Posterior vena cava (tissue), 2 donors: ENCODE measurements around the gene PMEPA1. TPM values are rescaled to one million over a fixed set of nuclear protein-coding genes. Genes with fewer than 3 reads are reported as not detected.

Experiments
- DNase-seq: peaks from one replicate; pipeline ENCODE4 v3.0.0-alpha.2; 2020; ENCODE audit warnings: low spot score
- intact Hi-C, 2 donors: fragments of 100-400 bp; cut with DNase I; formaldehyde crosslinking; loops; one replicate each; pipeline versions ENCODE4 v1.14.1 to v1.14.2; 2022 to 2023
- total RNA-seq, 2 donors: library from RNA; stranded (reverse); fragmentation: NEBNext Ultra II Directional; extraction: Animal tissue kit (Norgen Biotek cat#: 25700); gene quantifications; one replicate each; pipeline ENCODE4 v1.2.1, GENCODE V29; 2021
- donor health status: DM: yes; HTN: yes; CAD: no.
- donor health status: DM: yes; HTN: yes; CAD: no.

PMEPA1 gene
- total RNA-seq, 2 donors from 2014 or later, result 45.6 to 55.6 TPM

GRCh38 chr20:57621421-57622200, 88.2 kb downstream of the PMEPA1 start:
- intact Hi-C loops, result no loop called here
- DNase-seq, result peak; percentile 62

DNA sequence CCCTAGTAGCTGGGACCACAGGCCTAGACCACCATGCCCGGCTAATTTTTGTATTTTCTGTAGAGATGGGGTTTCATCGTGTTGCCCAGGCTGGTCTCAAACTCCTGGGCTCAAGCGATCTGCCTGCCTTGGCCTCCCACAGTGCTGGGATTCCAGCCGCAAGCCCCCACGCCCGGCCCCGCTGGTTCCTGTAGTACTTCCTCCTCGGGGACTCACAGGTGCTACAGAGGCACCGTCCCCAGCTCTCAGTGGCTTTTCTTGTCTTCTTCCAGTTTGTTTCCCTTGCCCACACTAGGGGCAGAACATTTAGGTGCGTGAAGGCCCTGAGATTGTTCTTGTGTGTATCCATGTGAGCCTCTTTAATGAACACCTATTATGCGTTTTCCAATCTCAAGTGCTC, 88.8 kb downstream of the PMEPA1 start:
- intact Hi-C loops, result no loop called here
- peak; percentile 76 for DNase-seq

GRCh38 chr20:57620274-57620990, 89.4 kb downstream of the PMEPA1 start, which contains the start of gene ZBP1:
TSS of gene ZBP1 (minus strand) at chr20:57620426. CDS start at chr20:57620295, 131 bp downstream.
- intact Hi-C loops, result no loop called here
- DNase-seq, result peak; percentile 78

DNA sequence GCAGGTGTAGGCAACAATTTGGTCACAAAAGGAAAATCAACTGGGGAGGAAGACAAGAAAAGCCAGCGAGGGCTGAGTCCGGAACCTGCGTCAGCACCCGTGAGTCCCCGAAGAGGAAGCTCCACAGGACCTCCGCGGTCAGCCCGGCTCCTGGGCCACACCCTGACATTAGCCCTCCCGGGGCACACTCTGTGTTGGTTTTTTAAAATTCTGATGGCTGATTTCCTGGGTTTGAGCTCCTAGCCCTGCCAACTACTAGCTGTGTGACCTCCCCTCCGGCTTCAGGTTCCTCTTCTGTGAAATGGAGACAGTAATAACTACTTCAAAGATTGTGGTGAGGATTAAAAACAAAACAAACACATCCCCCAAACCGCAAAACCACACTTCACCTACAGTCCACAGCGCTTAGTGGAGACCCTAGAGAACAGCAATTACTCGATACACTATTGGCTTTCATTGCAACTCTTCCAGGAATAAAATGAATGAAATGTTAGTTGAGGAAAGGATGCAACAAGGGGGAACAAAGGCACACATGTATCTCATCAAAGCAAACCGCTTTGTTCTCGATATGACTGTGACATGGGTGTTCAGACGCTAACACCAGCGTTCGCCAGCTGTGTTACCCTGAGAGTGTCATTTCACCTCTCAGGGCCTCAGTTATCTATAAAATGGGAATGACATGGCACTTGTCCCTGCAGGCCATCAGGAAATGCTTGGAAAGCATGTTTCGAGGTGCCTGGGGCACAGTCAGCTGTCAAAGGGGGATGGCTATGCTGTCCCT, 90.6 kb downstream of the PMEPA1 start:
- intact Hi-C loops, result no loop called here

DNA sequence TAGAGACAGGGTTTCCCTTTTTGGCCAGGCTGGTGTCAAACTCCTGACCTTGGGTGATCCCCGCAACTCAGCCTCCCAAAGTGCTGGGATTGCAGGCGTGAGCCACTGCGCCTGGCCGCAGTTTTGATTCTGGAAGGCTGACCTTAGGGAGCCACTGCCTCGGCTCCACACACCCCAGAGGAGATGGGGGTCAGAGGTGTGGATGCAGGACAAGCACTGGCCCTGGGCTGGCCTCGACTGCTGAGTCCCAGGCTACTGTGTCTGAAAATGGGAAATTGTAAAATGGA, 91.1 kb downstream of the PMEPA1 start:
- intact Hi-C loops, result no loop called here
- DNase-seq, result no peak

More for the DNA sequence above, 90.6 kb downstream of the PMEPA1 start:
- DNase-seq, result peak; percentile 86

DNA sequence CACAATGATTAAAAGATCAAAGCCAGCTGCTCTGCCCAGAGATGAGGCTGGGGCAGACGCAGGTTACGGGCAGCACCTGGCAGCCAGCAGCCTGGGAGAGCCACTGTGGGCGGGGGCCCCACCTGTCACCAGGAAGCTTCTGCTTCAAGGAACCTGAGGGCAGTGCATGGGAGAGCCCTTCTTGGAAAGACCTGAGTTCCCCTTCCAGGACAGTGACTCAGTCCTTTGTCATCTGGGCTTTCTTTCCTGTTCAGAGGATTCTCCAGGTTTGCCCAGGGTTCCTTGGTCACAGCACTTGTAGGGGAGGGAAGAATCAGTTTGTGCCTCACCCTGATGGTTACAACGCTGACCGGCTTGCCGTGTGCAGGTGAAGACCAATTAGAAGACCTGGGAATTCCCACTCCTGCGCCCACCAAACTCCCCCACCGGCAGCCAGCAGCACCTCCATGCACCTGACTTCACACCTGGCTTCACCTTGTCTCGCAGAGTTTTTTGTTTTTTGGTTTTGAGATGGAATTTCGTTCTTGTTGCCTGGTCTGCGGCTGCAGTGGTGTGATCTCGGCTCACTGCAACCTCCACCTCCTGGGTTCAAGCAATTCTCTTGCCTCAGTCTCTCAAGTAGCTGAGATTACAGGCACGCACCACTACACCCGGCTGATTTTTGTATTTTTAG, 91.6 kb downstream of the PMEPA1 start:
- DNase-seq, result peak; percentile 48
- intact Hi-C loops, result no loop called here

- peak; percentile 72 for DNase-seq
- intact Hi-C loops, result no loop called here
Measured at GRCh38 chr20:57617079-57617795, 92.6 kb downstream of the PMEPA1 start.

GRCh38 chr20:57616143-57616951, 93.5 kb downstream of the PMEPA1 start:
- DNase-seq, result peak; percentile 65
- intact Hi-C loops, result no loop called here

DNA sequence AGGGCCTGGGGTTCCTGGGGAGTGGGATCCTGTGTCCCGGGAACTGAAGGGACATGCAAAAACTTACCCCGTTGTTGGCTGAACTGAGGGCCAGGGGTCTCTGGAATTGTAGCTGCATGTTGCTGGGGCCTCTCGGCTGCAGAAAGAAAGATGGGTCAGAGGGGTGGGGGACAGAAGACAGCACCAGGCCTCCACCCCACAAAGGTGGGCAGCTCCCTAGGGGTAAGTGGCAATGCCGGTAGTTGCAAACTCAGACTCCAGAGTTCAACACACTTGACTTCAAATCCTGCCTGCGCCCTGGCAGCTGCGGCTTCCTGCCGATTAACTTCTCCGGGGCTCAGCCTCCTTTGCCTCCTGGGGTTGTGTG, 94.4 kb downstream of the PMEPA1 start:
- peak; percentile 61 for DNase-seq
- intact Hi-C loops, result no loop called here

DNA sequence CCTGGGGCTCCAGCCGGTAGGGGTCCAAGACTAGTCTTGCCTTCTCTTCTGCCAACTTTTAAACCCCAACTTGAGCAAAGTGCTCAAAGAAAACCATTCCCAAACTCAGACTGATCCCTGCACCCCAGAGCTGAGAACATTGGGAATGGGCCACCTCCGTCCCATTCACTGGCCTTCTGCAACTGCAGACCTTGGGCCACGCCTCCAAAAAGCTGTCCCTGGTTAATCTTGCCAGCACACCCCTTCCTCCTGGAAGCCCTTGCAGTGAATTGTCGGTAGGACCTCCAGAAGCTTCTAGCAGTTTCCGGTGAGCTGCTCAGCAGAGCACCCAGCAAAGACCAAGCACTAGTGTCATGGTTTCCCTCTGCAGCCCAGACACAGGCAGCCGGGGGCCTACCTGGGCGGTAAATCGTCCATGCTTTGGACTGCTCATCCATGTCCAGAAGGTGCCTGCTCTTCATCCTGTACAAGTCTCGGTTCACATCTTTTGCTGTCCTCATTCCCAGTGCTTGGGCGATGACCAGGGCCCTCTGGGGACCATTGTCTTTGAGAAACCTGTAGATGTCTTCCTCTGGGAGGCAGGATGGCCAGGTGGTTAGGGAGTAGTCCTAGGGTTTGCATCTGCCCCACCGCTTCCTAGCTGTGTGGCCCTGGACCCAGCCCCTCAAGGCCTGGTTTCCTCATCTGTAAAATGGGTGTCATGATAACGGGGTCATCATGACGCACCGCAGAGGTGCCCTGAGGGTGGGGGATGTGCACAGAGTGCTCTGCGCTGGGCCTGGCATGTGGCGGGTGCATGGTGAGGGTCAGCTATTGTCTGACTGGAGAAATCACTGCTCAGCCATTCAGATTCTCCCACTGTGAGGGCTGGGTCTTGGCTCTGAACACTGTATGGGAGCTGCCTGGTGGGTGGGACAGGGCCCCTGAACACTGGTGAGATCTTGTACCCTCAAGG, 95.0 kb downstream of the PMEPA1 start:
- intact Hi-C loops, result no loop called here
- peak; percentile 38 for DNase-seq

DNA sequence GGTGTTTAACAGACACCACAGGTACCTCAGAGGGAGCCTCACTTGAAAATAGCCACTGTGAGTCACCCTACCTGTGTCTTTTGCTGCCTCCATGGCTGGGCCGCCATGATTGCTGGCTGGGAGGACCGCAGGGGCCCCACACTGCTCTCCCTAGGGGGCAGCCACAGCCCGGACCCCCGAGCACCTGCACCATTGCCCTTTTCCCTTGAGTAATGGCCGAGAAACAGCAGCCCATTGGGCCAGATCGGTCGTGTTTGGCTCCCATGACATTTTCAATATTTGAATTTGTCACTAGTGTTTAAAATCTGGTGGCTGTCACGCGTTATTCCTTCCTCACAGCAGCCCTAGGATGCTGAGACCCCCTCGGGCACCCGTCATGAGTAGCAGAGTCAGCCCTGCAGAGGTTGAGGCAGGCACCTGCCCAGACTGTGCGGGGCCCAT, 96.3 kb downstream of the PMEPA1 start:
- intact Hi-C loops, result no loop called here
- peak; percentile 73 for DNase-seq

DNA sequence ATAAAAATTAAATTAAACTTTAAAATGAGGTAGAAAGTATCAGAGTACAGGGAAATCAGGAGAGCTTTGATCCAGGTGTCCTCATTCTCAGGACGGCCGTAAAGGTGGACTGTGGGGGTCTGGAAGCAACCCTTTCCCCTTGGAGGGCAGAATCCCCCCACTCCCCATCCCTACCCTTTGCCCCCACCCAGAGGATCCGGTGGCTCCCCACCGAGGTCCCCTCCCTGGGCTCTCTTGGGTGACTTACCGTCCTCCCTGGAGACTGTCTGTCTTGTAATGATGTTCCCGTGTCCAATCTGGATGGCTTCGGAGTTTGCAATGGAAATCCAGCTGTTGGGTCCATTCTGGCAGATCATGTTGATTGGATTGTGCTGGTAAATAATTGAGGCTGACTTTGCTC, 96.9 kb downstream of the PMEPA1 start:
- DNase-seq, result no peak
- intact Hi-C loops, result no loop called here

- DNase-seq, result no peak
- intact Hi-C loops, result no loop called here
Measured at GRCh38 chr20:57612436-57612835, 97.4 kb downstream of the PMEPA1 start.

DNA sequence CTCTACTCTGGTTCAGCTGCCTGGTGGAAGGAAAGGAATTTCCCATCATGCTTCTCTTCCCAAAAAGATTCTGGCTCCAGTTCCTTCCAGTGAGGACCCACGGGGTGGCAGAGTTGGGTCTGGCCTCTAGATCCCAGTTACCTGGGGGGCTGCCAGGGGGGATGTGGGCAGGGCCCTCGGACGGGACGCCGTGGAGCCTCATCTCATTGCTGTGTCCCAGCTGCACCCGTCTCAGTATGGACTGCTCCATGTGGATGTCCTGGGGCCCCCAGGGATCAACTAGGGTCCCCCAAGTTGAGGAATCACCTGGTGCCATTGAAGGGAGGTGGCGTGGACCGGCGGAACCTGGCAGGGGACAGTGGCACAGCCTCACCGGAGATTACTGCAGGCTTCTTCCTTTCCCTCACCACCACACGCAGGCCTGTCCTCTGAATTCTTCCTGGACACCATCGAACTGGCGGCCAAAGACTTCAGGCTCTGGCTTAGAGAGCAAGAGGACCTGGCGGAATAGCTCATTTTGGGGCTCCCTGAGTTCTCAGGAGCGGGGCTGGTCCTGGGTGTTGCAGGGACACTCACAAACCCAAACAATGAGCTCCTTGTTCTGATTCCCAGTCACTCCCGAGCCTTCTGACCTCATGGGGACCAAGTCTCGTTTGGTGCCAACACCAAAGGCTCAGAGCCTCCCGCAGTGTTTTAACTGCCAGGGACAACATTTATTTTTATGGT, 98.1 kb downstream of the PMEPA1 start:
- DNase-seq, result peak; percentile 58
- intact Hi-C loops, result no loop called here

DNA sequence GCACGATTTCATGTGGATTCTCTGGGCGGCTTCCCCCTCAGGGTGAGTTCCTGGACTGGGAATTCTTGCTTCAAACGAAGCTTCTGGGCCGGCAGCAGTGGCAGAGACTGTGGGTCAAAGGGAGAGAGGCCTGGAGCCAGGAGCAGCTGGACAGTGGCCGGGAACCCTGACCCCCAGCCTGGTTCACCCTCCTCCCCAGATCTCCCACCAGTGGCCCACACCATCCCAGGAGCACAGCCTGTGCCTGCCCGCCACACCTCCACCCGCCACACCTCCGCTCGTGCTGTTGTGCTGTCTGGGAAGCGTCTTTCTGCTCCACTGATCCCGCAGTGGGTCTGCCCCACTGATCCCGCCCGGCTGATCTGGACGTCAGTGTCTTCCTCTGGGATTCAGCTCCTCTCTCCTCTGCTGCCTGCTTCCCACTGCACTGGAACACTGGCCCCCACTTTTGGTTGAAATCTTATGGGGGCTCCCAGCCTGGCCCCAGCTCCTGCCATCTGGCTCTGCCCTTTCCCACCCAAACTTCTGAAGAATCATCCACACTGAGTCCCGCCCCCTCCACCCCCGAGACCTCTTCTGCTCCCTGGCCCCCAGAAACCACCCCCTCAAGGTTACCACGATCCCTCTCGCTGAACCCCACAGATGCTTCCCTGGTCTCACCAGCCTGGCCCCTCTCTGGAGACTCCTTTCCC, 99.4 kb downstream of the PMEPA1 start:
- DNase-seq, result peak; percentile 73
- intact Hi-C loops, result no loop called here

DNA sequence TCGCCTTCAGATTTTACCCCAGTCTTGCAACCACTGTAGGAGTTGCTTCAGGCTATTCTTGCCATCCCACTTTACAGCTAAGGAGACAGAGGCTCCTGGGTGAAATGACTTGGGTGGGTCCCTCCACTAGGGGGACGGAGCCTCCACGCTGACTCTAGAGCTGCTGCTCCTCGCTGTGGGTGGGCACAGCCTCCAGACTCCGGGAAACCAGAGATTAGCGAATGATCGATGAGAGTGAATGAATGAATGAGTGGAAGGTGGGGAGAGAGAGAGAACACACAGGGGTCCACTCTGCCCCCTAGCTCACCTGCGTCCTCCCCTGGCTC, 100.0 kb downstream of the PMEPA1 start:
- DNase-seq, result no peak
- intact Hi-C loops, result no loop called here
